ENCODE data around the gene SKA2.

DNA sequence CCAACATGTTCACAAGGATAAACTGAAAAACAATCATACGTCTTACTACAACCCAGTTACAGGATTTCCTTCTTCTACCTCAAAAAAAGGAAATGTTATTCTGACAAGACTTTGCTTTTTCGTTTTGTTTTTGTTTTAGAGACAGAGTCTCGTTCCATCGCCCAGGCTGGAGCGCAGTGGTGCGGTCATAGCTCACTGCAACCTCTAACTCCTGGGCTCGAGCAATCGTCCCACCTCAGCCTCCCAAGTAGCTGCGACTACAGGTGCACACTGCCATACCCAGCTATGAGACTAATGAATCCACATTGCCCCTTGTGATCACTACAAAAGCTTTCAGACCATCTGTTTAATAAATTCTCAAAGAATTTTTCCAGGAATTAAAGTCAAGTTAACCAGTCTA is 39.5 kb downstream of the SKA2 start:
- TF ChIP-seq, protein P1, sequence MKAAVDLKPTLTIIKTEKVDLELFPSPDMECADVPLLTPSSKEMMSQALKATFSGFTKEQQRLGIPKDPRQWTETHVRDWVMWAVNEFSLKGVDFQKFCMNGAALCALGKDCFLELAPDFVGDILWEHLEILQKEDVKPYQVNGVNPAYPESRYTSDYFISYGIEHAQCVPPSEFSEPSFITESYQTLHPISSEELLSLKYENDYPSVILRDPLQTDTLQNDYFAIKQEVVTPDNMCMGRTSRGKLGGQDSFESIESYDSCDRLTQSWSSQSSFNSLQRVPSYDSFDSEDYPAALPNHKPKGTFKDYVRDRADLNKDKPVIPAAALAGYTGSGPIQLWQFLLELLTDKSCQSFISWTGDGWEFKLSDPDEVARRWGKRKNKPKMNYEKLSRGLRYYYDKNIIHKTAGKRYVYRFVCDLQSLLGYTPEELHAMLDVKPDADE (IDR thresholded peaks at IDR 0.05): no peak
- TF ChIP-seq, protein P2, sequence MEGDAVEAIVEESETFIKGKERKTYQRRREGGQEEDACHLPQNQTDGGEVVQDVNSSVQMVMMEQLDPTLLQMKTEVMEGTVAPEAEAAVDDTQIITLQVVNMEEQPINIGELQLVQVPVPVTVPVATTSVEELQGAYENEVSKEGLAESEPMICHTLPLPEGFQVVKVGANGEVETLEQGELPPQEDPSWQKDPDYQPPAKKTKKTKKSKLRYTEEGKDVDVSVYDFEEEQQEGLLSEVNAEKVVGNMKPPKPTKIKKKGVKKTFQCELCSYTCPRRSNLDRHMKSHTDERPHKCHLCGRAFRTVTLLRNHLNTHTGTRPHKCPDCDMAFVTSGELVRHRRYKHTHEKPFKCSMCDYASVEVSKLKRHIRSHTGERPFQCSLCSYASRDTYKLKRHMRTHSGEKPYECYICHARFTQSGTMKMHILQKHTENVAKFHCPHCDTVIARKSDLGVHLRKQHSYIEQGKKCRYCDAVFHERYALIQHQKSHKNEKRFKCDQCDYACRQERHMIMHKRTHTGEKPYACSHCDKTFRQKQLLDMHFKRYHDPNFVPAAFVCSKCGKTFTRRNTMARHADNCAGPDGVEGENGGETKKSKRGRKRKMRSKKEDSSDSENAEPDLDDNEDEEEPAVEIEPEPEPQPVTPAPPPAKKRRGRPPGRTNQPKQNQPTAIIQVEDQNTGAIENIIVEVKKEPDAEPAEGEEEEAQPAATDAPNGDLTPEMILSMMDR (conservative IDR thresholded peaks at IDR 0.05; ENCODE audit: low read depth in 2 of 2): no peak
- no peak for TF ChIP-seq POLR2AphosphoS5 (IDR thresholded peaks at IDR 0.05; ENCODE audit: low read depth)

Data from GM23338 (cell line).